HEK293 (cell line): ENCODE results near the gene ERBB4.
A peak's percentile ranks its signal among the peaks of the same experiment; 100 is the strongest.

Source experiments
- ELK4 ChIP-seq: IDR thresholded peaks from 2 replicates; pipeline ENCODE4 v1.6.1; 2011; ENCODE audit warnings: mild to moderate bottlenecking, low read depth, low read length, borderline replicate concordance
- HIC1 ChIP-seq: fragments of 450-650 bp; formaldehyde crosslinking; IDR thresholded peaks from 2 replicates; pipeline ENCODE4 v1.5.1; 2016; ENCODE audit warnings: missing biosample characterization, missing genetic modification characterization
- KLF7 ChIP-seq: fragments of 450-650 bp; formaldehyde crosslinking; IDR thresholded peaks from 2 replicates; pipeline ENCODE4 v1.5.1; 2016; ENCODE audit warnings: missing biosample characterization, missing genetic modification characterization, borderline replicate concordance
- PRDM1 ChIP-seq: fragments of 450-650 bp; formaldehyde crosslinking; IDR thresholded peaks from 2 replicates; pipeline ENCODE4; 2016; ENCODE audit warnings: missing biosample characterization, missing genetic modification characterization
- REPIN1 ChIP-seq: fragments of 450-650 bp; formaldehyde crosslinking; IDR thresholded peaks from 2 replicates; pipeline ENCODE4 v1.5.1; 2017; ENCODE audit warnings: missing biosample characterization, missing genetic modification characterization, low read depth
- SALL2 ChIP-seq: fragments of 450-650 bp; formaldehyde crosslinking; IDR thresholded peaks from 2 replicates; pipeline ENCODE4 v1.5.0; 2017; ENCODE audit warnings: missing biosample characterization, mild to moderate bottlenecking, missing genetic modification characterization, borderline replicate concordance
- SP2 ChIP-seq: fragments of 450-650 bp; formaldehyde crosslinking; IDR thresholded peaks from 2 replicates; pipeline ENCODE4 v1.5.1; 2016; ENCODE audit warnings: missing biosample characterization, missing genetic modification characterization
- TRIM28 ChIP-seq: IDR thresholded peaks from 2 replicates; pipeline ENCODE4 v1.6.1; 2011; ENCODE audit warnings: low read length, control low read depth, borderline replicate concordance
- YY2 ChIP-seq: fragments of 450-650 bp; formaldehyde crosslinking; IDR thresholded peaks from 2 replicates; pipeline ENCODE4 v1.5.1; 2016; ENCODE audit warnings: missing biosample characterization, missing genetic modification characterization
- ZBTB10 ChIP-seq: fragments of 450-650 bp; formaldehyde crosslinking; IDR thresholded peaks from 2 replicates; pipeline ENCODE4 v1.5.1; 2016; ENCODE audit warnings: missing biosample characterization, missing genetic modification characterization
- ZBTB17 ChIP-seq: fragments of 450-650 bp; formaldehyde crosslinking; IDR thresholded peaks from 2 replicates; pipeline ENCODE4 v1.5.1; 2016; ENCODE audit warnings: missing biosample characterization, missing genetic modification characterization
- ZBTB8A ChIP-seq: fragments of 450-650 bp; formaldehyde crosslinking; IDR thresholded peaks from 2 replicates; pipeline ENCODE4 v1.5.1; 2016; ENCODE audit warnings: missing biosample characterization, missing genetic modification characterization
- ZFP37 ChIP-seq: fragments of 450-650 bp; formaldehyde crosslinking; IDR thresholded peaks from 2 replicates; pipeline ENCODE4 v1.5.1; 2016; ENCODE audit warnings: missing biosample characterization, missing genetic modification characterization
- ZNF155 ChIP-seq: fragments of 450-650 bp; formaldehyde crosslinking; IDR thresholded peaks from 2 replicates; pipeline ENCODE4 v1.5.1; 2016; ENCODE audit warnings: missing biosample characterization, missing genetic modification characterization
- ZNF169 ChIP-seq: fragments of 450-650 bp; formaldehyde crosslinking; IDR thresholded peaks from 2 replicates; pipeline ENCODE4 v1.5.1; 2016; ENCODE audit warnings: missing biosample characterization, missing genetic modification characterization
- ZNF2 ChIP-seq: fragments of 450-650 bp; formaldehyde crosslinking; IDR thresholded peaks from 2 replicates; pipeline ENCODE4 v1.5.1; 2016; ENCODE audit warnings: missing biosample characterization, missing genetic modification characterization
- ZNF202 ChIP-seq: fragments of 450-650 bp; formaldehyde crosslinking; IDR thresholded peaks from 2 replicates; pipeline ENCODE4 v1.5.1; 2016; ENCODE audit warnings: missing biosample characterization, missing genetic modification characterization, borderline replicate concordance
- ZNF24 ChIP-seq: fragments of 450-650 bp; formaldehyde crosslinking; IDR thresholded peaks from 2 replicates; pipeline ENCODE4 v1.5.1; 2016; ENCODE audit warnings: missing biosample characterization, missing genetic modification characterization
- ZNF266 ChIP-seq: fragments of 450-650 bp; formaldehyde crosslinking; IDR thresholded peaks from 2 replicates; pipeline ENCODE4 v1.5.1; 2016; ENCODE audit warnings: missing biosample characterization, missing genetic modification characterization, low read depth
- ZNF292 ChIP-seq: fragments of 450-650 bp; formaldehyde crosslinking; IDR thresholded peaks from 2 replicates; pipeline ENCODE4 v1.5.1; 2016; ENCODE audit warnings: low read depth, missing biosample characterization, missing genetic modification characterization, borderline replicate concordance
- ZNF354C ChIP-seq: fragments of 450-650 bp; formaldehyde crosslinking; IDR thresholded peaks from 2 replicates; pipeline ENCODE4 v1.5.1; 2016; ENCODE audit warnings: missing biosample characterization, missing genetic modification characterization, low read depth, borderline replicate concordance
- ZNF473 ChIP-seq: fragments of 450-650 bp; formaldehyde crosslinking; IDR thresholded peaks from 2 replicates; pipeline ENCODE4 v1.5.1; 2017; ENCODE audit warnings: missing biosample characterization, missing genetic modification characterization
- ZNF513 ChIP-seq: fragments of 450-650 bp; IDR thresholded peaks from 2 replicates; pipeline ENCODE4 v1.5.1; 2018; ENCODE audit warnings: missing biosample characterization, missing genetic modification characterization
- ZNF555 ChIP-seq: fragments of 450-650 bp; formaldehyde crosslinking; conservative IDR thresholded peaks from 2 replicates; pipeline ENCODE4 v1.5.1; 2017; ENCODE audit warnings: missing biosample characterization, mild to moderate bottlenecking, missing genetic modification characterization, inconsistent platforms
- ZNF561 ChIP-seq: fragments of 450-650 bp; IDR thresholded peaks from 2 replicates; pipeline ENCODE4 v1.5.1; 2018; ENCODE audit warnings: missing biosample characterization, missing genetic modification characterization, borderline replicate concordance
- ZNF596 ChIP-seq: fragments of 450-650 bp; IDR thresholded peaks from 2 replicates; pipeline ENCODE4 v1.5.0; 2018; ENCODE audit warnings: missing biosample characterization, mild to moderate bottlenecking, missing genetic modification characterization, moderate library complexity
- ZNF658 ChIP-seq: fragments of 450-650 bp; formaldehyde crosslinking; IDR thresholded peaks from 2 replicates; pipeline ENCODE4; 2016; ENCODE audit warnings: missing biosample characterization, missing genetic modification characterization
- ZNF837 ChIP-seq: fragments of 450-650 bp; formaldehyde crosslinking; IDR thresholded peaks from 2 replicates; pipeline ENCODE4 v1.5.1; 2016; ENCODE audit warnings: missing biosample characterization, missing genetic modification characterization
- TF ChIP-seq, protein P1 (sequence below): fragments of 450-650 bp; formaldehyde crosslinking; IDR thresholded peaks from 2 replicates; pipeline ENCODE4 v1.5.1; 2016; ENCODE audit warnings: missing biosample characterization, missing genetic modification characterization, low read depth
- TF ChIP-seq, protein P2 (sequence below): fragments of 450-650 bp; formaldehyde crosslinking; IDR thresholded peaks from 2 replicates; pipeline ENCODE4 v1.5.1; 2016; ENCODE audit warnings: missing biosample characterization, missing genetic modification characterization, low read depth

The ERBB4 gene

DNA sequence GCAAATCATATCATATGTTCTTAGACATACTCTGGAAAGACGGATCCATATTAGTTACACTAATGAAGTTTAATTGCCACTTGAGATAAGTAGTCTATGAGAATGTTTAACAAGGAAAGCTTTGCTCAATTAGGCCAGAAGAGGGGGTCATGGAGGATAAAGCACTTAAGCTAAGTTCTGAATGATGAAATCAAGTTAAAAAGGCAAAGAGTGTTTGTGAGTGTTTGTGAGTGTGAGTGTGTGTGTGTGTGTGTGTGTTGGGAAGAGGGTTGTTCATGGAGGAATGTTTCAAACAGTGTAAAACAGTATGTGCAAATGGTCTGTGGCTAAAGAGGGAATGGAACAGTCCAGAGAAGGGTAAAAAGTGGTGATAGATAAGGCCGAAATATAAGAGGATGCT, 360.9 kb downstream of the ERBB4 start (continued):
- TF ChIP-seq ELK4 (no peak), ZNF202 (no peak), ZNF155 (tag by site-specific recombination) (no peak), ZNF292 (tag by site-specific recombination) (no peak), SP2 (no peak), ZNF555 (no peak), ZNF596 (tag by site-specific recombination) (no peak), ZFP37 (tag by site-specific recombination) (no peak), TRIM28 (no peak), ZNF837 (tag by site-specific recombination) (no peak), ZNF2 (tag by site-specific recombination) (0 out of 2 replicates have a peak, but pooled peaks have one; percentile 27), ZNF658 (no peak), KLF7 (tag by site-specific recombination) (no peak), SALL2 (tag by site-specific recombination) (no peak), ZBTB8A (no peak), ZBTB10 (tag by site-specific recombination) (no peak), ZNF473 (tag by site-specific recombination) (no peak), YY2 (tag by site-specific recombination) (0 out of 2 replicates have a peak, but pooled peaks have one; percentile 45), ZNF24 (tag by site-specific recombination) (peak; percentile 86), ZBTB17 (tag by site-specific recombination) (peak; percentile 64), ZNF266 (no peak), ZNF561 (no peak), HIC1 (tag by site-specific recombination) (peak; percentile 80), PRDM1 (tag by site-specific recombination) (0 out of 2 replicates have a peak, but pooled peaks have one; percentile 15), ZNF513 (no peak), REPIN1 (tag by site-specific recombination) (0 out of 2 replicates have a peak, but pooled peaks have one; percentile 28), ZNF354C (no peak), ZNF169 (tag by site-specific recombination) (no peak)
- TF ChIP-seq, protein P1, sequence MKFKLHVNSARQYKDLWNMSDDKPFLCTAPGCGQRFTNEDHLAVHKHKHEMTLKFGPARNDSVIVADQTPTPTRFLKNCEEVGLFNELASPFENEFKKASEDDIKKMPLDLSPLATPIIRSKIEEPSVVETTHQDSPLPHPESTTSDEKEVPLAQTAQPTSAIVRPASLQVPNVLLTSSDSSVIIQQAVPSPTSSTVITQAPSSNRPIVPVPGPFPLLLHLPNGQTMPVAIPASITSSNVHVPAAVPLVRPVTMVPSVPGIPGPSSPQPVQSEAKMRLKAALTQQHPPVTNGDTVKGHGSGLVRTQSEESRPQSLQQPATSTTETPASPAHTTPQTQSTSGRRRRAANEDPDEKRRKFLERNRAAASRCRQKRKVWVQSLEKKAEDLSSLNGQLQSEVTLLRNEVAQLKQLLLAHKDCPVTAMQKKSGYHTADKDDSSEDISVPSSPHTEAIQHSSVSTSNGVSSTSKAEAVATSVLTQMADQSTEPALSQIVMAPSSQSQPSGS (tag by site-specific recombination), result peak; percentile 52
- TF ChIP-seq, protein P2, sequence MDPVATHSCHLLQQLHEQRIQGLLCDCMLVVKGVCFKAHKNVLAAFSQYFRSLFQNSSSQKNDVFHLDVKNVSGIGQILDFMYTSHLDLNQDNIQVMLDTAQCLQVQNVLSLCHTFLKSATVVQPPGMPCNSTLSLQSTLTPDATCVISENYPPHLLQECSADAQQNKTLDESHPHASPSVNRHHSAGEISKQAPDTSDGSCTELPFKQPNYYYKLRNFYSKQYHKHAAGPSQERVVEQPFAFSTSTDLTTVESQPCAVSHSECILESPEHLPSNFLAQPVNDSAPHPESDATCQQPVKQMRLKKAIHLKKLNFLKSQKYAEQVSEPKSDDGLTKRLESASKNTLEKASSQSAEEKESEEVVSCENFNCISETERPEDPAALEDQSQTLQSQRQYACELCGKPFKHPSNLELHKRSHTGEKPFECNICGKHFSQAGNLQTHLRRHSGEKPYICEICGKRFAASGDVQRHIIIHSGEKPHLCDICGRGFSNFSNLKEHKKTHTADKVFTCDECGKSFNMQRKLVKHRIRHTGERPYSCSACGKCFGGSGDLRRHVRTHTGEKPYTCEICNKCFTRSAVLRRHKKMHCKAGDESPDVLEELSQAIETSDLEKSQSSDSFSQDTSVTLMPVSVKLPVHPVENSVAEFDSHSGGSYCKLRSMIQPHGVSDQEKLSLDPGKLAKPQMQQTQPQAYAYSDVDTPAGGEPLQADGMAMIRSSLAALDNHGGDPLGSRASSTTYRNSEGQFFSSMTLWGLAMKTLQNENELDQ (tag by site-specific recombination), result no peak
